Activated naive CD4-positive, alpha-beta T cell treated with Interleukin-2 at 50 U/mL for 16 hours (primary cell): ENCODE measurements around the gene POU2F1.

Source experiments
- DNase-seq: peaks from one replicate; pipeline ENCODE4 v3.0.0-alpha.2; 2020

Gene POU2F1

DNA sequence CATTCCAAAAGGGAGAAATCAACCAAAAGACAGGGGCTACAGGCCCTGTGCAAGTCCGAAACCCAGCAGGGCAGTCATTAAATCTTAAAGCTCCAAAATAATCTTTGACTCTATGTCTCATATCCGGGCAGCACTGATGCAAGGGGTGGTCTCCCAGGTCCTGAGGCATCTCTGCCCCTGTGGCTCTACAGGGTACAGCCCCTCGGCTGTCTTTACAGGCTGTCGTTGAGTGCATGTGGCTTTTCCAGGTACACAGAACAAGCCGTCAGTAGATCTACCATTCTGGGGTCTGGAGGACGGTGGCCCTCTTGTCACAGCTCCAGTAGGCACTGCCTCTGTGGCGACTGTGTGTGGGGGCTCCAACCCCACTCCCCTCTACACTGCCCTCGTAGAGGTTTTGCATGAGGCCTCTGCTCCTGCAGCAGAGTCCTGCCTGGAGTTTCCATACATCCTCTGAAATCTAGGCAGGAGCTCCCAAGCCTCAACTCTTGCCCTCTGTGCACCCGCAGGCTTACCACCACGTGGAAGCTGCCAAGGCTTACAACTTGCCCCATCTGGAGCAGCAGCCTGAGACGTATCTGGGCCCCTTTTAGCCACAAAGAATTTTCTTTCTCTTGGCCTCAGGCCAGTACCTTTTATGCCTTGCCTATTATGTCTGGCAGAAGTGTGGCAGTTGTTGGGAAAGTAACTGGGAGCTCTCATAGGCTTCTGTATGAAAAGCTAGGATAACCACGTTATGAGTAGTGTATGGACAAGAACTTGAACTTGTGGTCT is 52.5 kb downstream of the POU2F1 start:
- DNase-seq: no peak

DNA sequence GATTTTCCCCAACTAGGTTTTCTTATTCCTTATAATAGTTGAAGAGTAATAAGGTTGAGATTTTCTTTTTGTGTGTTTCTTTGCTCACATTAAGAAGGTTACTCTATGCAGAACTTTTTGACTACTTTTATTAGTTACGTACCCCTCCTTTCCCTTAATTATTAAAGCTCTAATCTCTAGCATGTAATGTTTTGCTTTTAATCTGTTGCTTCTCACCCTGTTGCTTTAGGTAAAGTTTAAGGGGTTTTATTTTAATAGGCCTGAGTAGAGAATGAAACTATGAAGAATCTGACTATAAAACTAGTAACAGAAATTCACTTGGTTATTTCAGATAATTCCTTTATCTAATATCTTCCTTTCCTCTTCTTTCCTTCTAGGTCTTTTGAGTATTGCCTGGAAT is 53.4 kb downstream of the POU2F1 start:
- no peak for DNase-seq

DNA sequence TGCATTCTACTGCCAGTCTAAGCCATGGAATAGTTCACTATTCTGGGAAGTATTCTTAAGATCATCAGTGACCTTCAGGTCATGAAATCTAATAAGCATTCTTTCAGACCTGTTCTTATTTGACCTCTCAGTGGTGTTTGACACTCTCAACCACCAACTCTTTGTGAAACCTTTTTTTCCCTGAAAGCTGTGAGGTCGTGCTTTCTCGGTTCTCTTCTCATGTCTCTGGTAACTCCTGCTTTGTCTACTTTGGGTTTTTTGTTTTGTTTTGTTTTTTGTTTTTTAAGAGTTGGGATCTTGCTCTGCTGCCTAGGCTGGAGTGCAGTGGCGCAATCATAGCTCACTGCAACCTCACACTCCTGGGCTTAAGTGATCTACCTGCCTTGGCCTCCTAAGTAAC is 56.3 kb downstream of the POU2F1 start:
- DNase-seq: no peak

DNA sequence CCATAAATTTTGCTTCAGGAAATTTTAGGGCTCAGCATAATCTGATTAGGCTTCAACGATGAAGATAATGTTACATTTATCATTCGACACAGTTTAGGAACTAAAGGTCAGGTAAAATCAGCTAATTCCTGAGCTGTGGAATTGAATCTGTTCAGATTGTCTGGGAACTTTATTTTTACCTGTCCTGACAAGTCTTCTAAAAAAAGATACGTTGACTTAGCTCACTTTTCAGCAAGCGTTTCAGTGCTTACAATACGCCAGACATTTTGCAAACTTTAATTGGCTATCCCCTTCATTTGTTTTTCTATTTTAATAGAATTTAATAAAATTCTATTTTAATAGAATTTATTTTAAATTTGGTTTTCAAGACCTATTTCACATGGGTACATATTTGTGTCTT is 57.8 kb downstream of the POU2F1 start:
- no peak for DNase-seq

- DNase-seq: no peak
Observed at GRCh38 chr1:167280912-167281311, 60.2 kb downstream of the POU2F1 start.

- no peak for DNase-seq
Observed at GRCh38 chr1:167288390-167289074, 67.8 kb downstream of the POU2F1 start.

- no peak for DNase-seq
Observed at GRCh38 chr1:167289075-167289442, 68.4 kb downstream of the POU2F1 start.

DNA sequence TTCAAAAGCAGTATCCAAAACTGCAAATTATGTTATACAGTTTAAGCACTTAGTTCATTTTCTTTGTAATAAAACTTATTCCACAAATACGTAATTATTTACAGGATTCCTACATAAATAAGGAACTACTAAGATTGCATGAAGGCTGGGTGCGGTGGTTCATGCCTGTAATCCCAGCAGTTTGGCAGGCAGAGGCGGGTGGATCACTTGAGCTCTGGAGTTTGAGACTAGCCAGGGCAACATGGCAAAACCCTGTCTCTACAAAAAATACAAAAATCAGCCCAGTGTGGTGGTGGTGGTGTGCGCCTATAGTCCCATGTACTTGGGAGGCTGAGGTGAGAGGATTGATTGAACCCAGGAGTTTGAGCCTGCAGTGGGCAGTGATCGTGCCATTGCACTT is 69.3 kb downstream of the POU2F1 start:
- no peak for DNase-seq

- no peak for DNase-seq
Observed at GRCh38 chr1:167291539-167292185, 71.0 kb downstream of the POU2F1 start.

GRCh38 chr1:167292216-167292615 is 71.5 kb downstream of the POU2F1 start:
- no peak for DNase-seq

GRCh38 chr1:167293057-167293456 is 72.4 kb downstream of the POU2F1 start:
- DNase-seq: no peak

GRCh38 chr1:167294528-167294927 is 73.8 kb downstream of the POU2F1 start:
- DNase-seq: no peak

- DNase-seq: no peak
Observed at GRCh38 chr1:167297222-167298214, 76.8 kb downstream of the POU2F1 start.

DNA sequence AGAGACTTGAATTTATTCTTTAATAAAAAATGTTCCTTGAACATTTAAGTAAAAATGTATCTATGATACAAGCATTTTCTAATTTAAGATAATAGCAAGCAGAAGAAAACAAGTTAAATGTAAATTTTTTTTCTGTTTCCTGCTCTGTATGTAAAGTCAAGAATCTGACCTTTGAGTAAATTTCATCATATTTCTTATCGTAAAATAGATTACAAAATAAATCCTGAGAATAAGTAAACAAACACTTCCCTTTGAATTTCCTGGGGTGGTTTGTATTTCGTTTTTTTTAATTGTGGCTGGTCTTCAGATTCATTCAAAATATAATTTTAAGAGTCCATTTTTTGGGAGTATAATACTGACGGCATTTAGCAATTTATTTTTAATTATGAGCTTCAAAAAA is 77.6 kb downstream of the POU2F1 start:
- no peak for DNase-seq

DNA sequence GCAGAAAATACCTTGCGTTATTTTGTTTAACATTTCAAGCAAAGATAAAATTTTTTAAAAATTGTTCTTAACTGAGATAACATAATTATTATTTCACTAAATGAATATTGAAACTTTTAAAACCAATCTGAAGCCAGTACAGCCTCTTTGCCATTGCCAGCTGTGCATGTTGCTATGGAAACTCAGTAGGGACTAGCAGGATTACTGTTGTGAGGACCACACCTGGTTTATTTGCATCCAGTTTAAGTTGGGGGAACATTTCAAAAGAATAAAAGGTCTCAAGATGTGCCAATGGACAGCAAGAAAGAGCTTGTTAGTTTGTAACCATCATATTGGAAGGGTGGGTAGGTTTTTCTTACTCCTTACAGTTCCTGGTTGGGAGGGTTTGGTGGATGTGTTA is 80.7 kb downstream of the POU2F1 start:
- DNase-seq: no peak

- DNase-seq: no peak
Observed at GRCh38 chr1:167304165-167304564, 83.5 kb downstream of the POU2F1 start.

- DNase-seq: no peak
Observed at GRCh38 chr1:167305059-167305705, 84.5 kb downstream of the POU2F1 start.

DNA sequence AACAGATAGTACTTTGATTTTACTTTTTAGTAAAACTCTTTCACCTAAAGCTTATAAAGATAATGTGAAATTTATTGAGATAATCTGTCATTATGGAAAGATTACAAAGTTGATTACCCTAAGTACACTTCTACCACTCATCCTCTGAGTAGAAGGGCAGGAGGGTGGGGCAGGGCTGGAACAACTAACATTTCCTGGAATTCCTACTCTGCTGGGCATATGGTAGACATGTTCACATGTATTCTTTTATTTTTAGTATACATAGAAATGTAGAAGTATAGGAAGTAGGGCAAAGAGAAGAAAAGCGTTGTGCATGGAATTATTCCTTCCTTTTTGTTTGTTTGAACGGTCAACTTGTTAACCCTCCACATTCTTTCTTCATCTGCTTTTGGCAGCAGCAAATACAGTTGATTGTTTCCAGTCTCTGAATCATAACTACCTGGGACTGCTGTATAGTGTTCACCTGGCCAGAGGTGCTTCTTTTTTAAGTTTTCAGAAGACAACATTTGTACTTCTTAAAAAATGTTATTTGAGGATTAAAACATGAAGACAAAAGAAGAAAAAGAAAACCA is 85.1 kb downstream of the POU2F1 start:
- DNase-seq: no peak

DNA sequence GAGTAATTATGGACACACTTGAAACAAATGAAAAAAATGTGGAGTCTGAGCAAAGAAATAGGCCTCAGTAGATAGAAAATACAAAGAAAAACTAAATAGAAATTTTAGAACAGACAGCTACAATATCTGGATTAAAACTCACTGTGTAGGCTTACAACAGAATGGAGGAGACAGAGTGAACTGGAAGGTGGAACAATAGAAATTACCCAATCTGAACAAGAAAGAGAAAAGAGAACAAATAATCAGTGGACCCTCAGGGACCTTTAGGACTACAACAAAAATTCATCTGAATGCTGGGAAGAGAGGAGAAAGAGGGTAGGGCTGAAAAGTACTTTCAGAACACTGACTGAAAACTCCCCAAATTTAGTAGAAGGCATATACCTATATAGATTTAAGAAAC is 90.0 kb downstream of the POU2F1 start:
- DNase-seq: no peak

- DNase-seq: no peak
Observed at GRCh38 chr1:167312871-167313270, 92.2 kb downstream of the POU2F1 start.

GRCh38 chr1:167314671-167315070 is 94.0 kb downstream of the POU2F1 start:
- no peak for DNase-seq

DNA sequence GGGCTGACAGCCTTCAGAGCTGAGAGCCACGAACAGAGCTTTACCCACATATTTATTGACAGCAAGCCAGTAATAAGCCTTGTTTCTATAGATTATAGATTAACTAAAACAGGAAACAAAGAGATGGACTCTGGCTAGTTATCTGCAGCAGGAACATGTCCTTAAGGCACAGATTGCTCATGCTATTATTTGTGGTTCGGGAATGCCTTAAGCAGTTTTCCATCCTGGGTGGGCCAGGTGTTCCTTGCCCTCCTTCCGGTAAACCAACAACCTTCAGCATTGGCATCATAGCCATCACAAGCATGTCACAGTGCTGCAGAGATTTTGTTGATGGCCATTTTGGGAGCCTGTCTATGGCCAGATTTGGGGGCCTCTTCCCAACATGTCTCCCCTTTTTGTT is 96.8 kb downstream of the POU2F1 start:
- no peak for DNase-seq
